Neural progenitor cell (in vitro differentiated cells): ENCODE results near the gene MMP3.

ENCODE experiments used
- EZH2 ChIP-seq: fragments of 200-600 bp; sonication (generic); IDR thresholded peaks from 2 replicates; pipeline ENCODE4 v1.6.1; 2017; ENCODE audit warnings: antibody characterized with exemption, mild to moderate bottlenecking, moderate library complexity
- EZH2phosphoT487 ChIP-seq: fragments of 200-600 bp; sonication (generic); IDR thresholded peaks from 2 replicates; pipeline ENCODE4 v1.6.1; 2017; ENCODE audit warnings: antibody characterized with exemption
- TF ChIP-seq, protein P1 (sequence below): fragments of 200-600 bp; sonication (generic); IDR thresholded peaks from 2 replicates; pipeline ENCODE4 v1.5.1; 2017; ENCODE audit warnings: antibody characterized with exemption, mild to moderate bottlenecking

DNA sequence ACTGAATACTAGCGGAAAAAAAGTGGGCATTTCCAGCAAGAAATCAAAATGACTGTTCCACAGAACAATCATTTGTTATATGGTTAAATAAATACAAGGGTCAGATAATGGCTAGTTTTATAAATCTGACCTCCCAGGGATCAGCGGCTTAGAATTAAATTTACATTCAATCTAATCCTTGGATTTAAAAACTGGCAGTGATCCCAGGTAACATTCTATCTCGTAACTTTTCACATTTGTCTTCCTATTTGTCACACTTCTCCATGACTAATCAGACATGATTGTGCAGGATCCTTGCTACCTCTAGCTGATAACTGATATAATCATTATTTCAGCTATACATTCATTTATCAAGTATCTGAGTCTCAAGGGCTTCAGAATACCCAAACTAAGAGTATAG lies 2.9 kb upstream of the MMP3 start:
- TF ChIP-seq, protein P1, sequence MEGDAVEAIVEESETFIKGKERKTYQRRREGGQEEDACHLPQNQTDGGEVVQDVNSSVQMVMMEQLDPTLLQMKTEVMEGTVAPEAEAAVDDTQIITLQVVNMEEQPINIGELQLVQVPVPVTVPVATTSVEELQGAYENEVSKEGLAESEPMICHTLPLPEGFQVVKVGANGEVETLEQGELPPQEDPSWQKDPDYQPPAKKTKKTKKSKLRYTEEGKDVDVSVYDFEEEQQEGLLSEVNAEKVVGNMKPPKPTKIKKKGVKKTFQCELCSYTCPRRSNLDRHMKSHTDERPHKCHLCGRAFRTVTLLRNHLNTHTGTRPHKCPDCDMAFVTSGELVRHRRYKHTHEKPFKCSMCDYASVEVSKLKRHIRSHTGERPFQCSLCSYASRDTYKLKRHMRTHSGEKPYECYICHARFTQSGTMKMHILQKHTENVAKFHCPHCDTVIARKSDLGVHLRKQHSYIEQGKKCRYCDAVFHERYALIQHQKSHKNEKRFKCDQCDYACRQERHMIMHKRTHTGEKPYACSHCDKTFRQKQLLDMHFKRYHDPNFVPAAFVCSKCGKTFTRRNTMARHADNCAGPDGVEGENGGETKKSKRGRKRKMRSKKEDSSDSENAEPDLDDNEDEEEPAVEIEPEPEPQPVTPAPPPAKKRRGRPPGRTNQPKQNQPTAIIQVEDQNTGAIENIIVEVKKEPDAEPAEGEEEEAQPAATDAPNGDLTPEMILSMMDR = no peak
- TF ChIP-seq EZH2 (no peak), EZH2phosphoT487 (no peak)
